Left forelimb (tissue), 1 donor: Measurements from ENCODE around the gene STARD13.
"Not testable (repeated sequence)": the region's sequence is repeated elsewhere in the genome, so short reads cannot be mapped to it uniquely, and the experiment has no call there.

Experiments
- DNase-seq: peaks from one replicate; pipeline ENCODE4 v3.0.0-alpha.2; 2018; ENCODE audit warnings: low spot score

STARD13 gene

GRCh38 chr13:33178209-33178840 is 107.2 kb downstream of the STARD13 start:
- no peak for DNase-seq

- DNase-seq, result not testable (repeated sequence)
Measured at GRCh38 chr13:33177340-33178208, 108.0 kb downstream of the STARD13 start.

GRCh38 chr13:33176526-33176925 is 109.0 kb downstream of the STARD13 start:
- no peak for DNase-seq

GRCh38 chr13:33175991-33176390 is 109.6 kb downstream of the STARD13 start:
- DNase-seq, result no peak

GRCh38 chr13:33174931-33175330 is 110.6 kb downstream of the STARD13 start:
- DNase-seq, result no peak

GRCh38 chr13:33174491-33174890 is 111.1 kb downstream of the STARD13 start:
- DNase-seq, result no peak

- DNase-seq, result no peak
Measured at GRCh38 chr13:33172911-33173310, 112.6 kb downstream of the STARD13 start.

- DNase-seq, result no peak
Measured at GRCh38 chr13:33172400-33172799, 113.2 kb downstream of the STARD13 start.

GRCh38 chr13:33169273-33169980 is 116.1 kb downstream of the STARD13 start:
- no peak for DNase-seq

- no peak for DNase-seq
Measured at GRCh38 chr13:33168321-33168960, 117.1 kb downstream of the STARD13 start.

GRCh38 chr13:33167491-33167890 is 118.1 kb downstream of the STARD13 start:
- no peak for DNase-seq

GRCh38 chr13:33165787-33166186 is 119.8 kb downstream of the STARD13 start:
- no peak for DNase-seq

- DNase-seq, result no peak
Measured at GRCh38 chr13:33164331-33164730, 121.2 kb downstream of the STARD13 start.

- not testable (repeated sequence) for DNase-seq
Measured at GRCh38 chr13:33162725-33163124, 122.8 kb downstream of the STARD13 start.

- no peak for DNase-seq
Measured at GRCh38 chr13:33158816-33159215, 126.7 kb downstream of the STARD13 start.

- DNase-seq, result no peak
Measured at GRCh38 chr13:33158271-33158670, 127.3 kb downstream of the STARD13 start.

- no peak for DNase-seq
Measured at GRCh38 chr13:33154911-33155310, 130.6 kb downstream of the STARD13 start.

- DNase-seq, result no peak
Measured at GRCh38 chr13:33153421-33154404, 131.8 kb downstream of the STARD13 start.

- DNase-seq, result no peak
Measured at GRCh38 chr13:33152389-33152788, 133.2 kb downstream of the STARD13 start.

GRCh38 chr13:33150662-33151061 is 134.9 kb downstream of the STARD13 start:
- DNase-seq, result no peak

- no peak for DNase-seq
Measured at GRCh38 chr13:33150126-33150525, 135.4 kb downstream of the STARD13 start.
